BE2C (cell line): ENCODE data around the gene LST1.
A peak's percentile ranks its signal among the peaks of the same experiment; 100 is the strongest.
"Not testable (repeated sequence)": the region's sequence is repeated elsewhere in the genome, so short reads cannot be mapped to it uniquely, and the experiment has no call there.

ENCODE experiments used
- DNase-seq: peaks from one replicate; pipeline ENCODE4 v3.0.0-alpha.2; 2020
- H3K27me3 ChIP-seq: fragments of 250-450 bp; sonication (Bioruptor Pico); 2 replicates; pipeline ENCODE4 v1.5.1; 2020; ENCODE audit warnings: mild to moderate bottlenecking
- H3K36me3 ChIP-seq: fragments of 250-450 bp; sonication (Bioruptor Pico); 2 replicates; pipeline ENCODE4 v1.5.1; 2020; ENCODE audit warnings: mild to moderate bottlenecking
- H3K4me1 ChIP-seq: fragments of 250-450 bp; sonication (Bioruptor Pico); 2 replicates; pipeline ENCODE4 v1.5.1; 2020
- H3K4me3 ChIP-seq: 2 replicates; pipeline ENCODE4 v1.5.1; 2011; ENCODE audit warnings: low read depth, low read length
- H3K9me3 ChIP-seq: fragments of 250-450 bp; sonication (Bioruptor Pico); 2 replicates; pipeline ENCODE4 v1.5.1; 2020
- CTCF ChIP-seq: IDR thresholded peaks from 2 replicates; pipeline ENCODE4 v1.5.1; 2012; ENCODE audit warnings: mild to moderate bottlenecking, low read depth, low read length

Gene LST1

GRCh38 chr6:31586599-31587281, 663 bp downstream of the LST1 start:
- Histone ChIP-seq H3K36me3 (no peaks in the 10 kb centered on the region), H3K4me1 (peaks cover 13% of the 10 kb centered on the region), H3K27me3 (no peaks in the 10 kb centered on the region), H3K4me3 (no peak overlapping the region), H3K9me3 (no peaks in the 10 kb centered on the region)
- no peak for DNase-seq
- no peak for TF ChIP-seq CTCF

- H3K4me3 ChIP-seq, result no peak overlapping the region
- peaks cover 13% of the 10 kb centered on the region for H3K4me1 ChIP-seq
- H3K9me3 ChIP-seq, result no peaks in the 10 kb centered on the region
- no peaks in the 10 kb centered on the region for H3K36me3 ChIP-seq
- H3K27me3 ChIP-seq, result no peaks in the 10 kb centered on the region
- no peak for TF ChIP-seq CTCF
- no peak for DNase-seq
Measured at GRCh38 chr6:31587791-31588777, 2.0 kb downstream of the LST1 start.

GRCh38 chr6:31588871-31589650, 3.0 kb downstream of the LST1 start:
- Histone ChIP-seq H3K36me3 (no peaks in the 10 kb centered on the region), H3K4me1 (peaks cover 13% of the 10 kb centered on the region), H3K4me3 (no peak overlapping the region), H3K27me3 (no peaks in the 10 kb centered on the region), H3K9me3 (no peaks in the 10 kb centered on the region)
- DNase-seq, result peak; percentile 78
- TF ChIP-seq CTCF, result no peak

- not testable (repeated sequence) for H3K27me3 ChIP-seq, H3K9me3 ChIP-seq, H3K36me3 ChIP-seq, DNase-seq, H3K4me3 ChIP-seq
- peaks cover 13% of the 10 kb centered on the region for H3K4me1 ChIP-seq
Measured at GRCh38 chr6:31590691-31591090, 4.6 kb downstream of the LST1 start.

GRCh38 chr6:31592396-31592771, 6.3 kb downstream of the LST1 start:
- no peak overlapping the region for H3K4me3 ChIP-seq
- no peak for TF ChIP-seq CTCF
- no peaks in the 10 kb centered on the region for H3K36me3 ChIP-seq
- H3K9me3 ChIP-seq, result no peaks in the 10 kb centered on the region
- H3K4me1 ChIP-seq, result peaks cover 13% of the 10 kb centered on the region
- DNase-seq, result no peak
- H3K27me3 ChIP-seq, result no peaks in the 10 kb centered on the region

- Histone ChIP-seq H3K36me3 (no peaks in the 10 kb centered on the region), H3K4me3 (no peak overlapping the region), H3K9me3 (no peaks in the 10 kb centered on the region), H3K27me3 (no peaks in the 10 kb centered on the region), H3K4me1 (no peaks in the 10 kb centered on the region)
- peak; percentile 33 for DNase-seq
- peak; percentile 57 for TF ChIP-seq CTCF
Measured at GRCh38 chr6:31597006-31597405, 10.9 kb downstream of the LST1 start.
